Mammary epithelial cell (primary cell): ENCODE measurements around the gene KIFAP3.

ENCODE experiments used
- CTCF ChIP-seq, 2 donors: IDR thresholded peaks in 1 of 2; conservative IDR thresholded peaks in 1 of 2; 2 replicates each; pipeline ENCODE4 v1.5.1; 2011 to 2012; ENCODE audit warnings: inconsistent platforms in 2 of 2, low read length in 2 of 2, mild to moderate bottlenecking in 2 of 2, control low read depth in 1 of 2, low read depth in 1 of 2; ENCODE audit not compliant: insufficient read depth in 1 of 2; ENCODE audit errors: extremely low read depth in 1 of 2
- EZH2 ChIP-seq: IDR thresholded peaks from 2 replicates; pipeline ENCODE4 v1.6.1; 2012; ENCODE audit warnings: low read length, inconsistent platforms, borderline replicate concordance

- TF ChIP-seq EZH2 (no peak), CTCF (conservative IDR thresholded peaks at IDR 0.05 in 1 of 2, IDR thresholded peaks at IDR 0.05 in 1 of 2; ENCODE audit: extremely low read depth in 1 of 2, insufficient read depth in 1 of 2, low read depth in 1 of 2, low read length in 2 of 2) (no peak)
Measured at GRCh38 chr1:170032531-170033280, 41.8 kb downstream of the KIFAP3 start.
